Measurements from ENCODE around the gene TCF7L2.

TCF7L2 gene

DNA sequence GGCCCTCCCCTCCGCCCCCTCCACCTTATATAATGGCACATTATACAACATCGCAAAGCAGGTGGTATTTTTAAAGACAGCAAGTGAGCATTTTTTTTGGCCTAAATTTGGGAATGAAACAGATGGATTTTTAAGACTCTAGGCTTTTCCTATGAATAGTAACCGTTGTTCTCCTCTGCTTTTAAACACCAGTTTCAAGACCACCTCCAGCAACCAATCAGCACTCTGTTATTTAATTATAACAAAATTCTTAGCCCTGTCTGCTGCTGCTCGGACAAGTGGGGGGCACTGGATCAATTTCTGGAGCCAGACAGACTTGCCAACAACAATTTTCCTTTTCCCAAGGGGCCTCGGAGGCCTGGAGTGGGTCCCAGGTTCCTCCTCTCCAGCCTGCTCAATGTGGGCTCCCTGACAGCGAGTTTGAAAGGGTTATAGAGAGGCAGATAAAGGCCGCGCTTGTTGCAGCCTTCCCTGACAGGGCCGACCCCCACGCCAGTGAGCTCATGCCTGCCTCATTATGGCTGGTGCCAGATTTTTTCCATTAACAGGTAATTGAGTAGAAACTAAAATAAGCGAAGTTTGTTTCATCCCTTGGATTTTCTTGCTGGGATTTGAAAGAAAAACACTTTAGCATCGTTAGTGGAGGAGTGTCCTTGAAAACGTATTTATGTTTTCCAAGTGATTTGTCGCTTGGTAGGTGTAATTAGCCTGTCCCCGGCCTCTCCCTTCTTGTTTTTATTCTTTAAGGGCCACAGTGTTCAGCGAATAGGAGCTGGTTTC, 227.3 kb downstream of the TCF7L2 start:
- in situ Hi-C loops (cut with MboI; ENCODE audit: low sequenced_read_pairs, unreplicated experiment): no loop called here
- DNase-seq (ENCODE audit: low spot score): no peak
- TF ChIP-seq, protein P1, sequence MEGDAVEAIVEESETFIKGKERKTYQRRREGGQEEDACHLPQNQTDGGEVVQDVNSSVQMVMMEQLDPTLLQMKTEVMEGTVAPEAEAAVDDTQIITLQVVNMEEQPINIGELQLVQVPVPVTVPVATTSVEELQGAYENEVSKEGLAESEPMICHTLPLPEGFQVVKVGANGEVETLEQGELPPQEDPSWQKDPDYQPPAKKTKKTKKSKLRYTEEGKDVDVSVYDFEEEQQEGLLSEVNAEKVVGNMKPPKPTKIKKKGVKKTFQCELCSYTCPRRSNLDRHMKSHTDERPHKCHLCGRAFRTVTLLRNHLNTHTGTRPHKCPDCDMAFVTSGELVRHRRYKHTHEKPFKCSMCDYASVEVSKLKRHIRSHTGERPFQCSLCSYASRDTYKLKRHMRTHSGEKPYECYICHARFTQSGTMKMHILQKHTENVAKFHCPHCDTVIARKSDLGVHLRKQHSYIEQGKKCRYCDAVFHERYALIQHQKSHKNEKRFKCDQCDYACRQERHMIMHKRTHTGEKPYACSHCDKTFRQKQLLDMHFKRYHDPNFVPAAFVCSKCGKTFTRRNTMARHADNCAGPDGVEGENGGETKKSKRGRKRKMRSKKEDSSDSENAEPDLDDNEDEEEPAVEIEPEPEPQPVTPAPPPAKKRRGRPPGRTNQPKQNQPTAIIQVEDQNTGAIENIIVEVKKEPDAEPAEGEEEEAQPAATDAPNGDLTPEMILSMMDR (IDR thresholded peaks at IDR 0.05; ENCODE audit: borderline replicate concordance, control extremely low read depth, extremely low read depth, insufficient read depth, missing control alignments): no peak

DNA sequence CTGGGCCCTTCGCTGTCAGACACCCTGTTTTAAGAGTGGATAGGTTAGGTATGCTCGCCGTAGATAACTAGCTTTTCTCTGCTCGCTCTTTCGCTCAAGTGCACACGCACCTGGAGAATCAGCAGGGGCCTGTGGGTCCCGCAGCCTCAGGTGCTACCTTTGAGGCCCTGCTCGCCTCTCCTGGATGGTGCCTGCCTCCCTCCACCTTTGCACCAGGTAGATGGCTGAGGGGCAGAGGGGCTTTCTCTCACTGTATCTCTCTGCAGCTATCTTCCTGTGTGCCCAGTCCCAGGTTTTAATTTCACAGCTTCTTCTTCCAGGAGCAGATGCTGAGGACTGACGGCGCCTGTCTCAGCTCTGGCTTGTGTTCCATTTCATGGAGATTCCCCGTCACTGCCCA, 227.9 kb downstream of the TCF7L2 start:
- in situ Hi-C loops (cut with MboI; ENCODE audit: low sequenced_read_pairs, unreplicated experiment): no loop called here
- DNase-seq (ENCODE audit: low spot score): no peak
- TF ChIP-seq, protein P1 (IDR thresholded peaks at IDR 0.05; ENCODE audit: borderline replicate concordance, control extremely low read depth, extremely low read depth, insufficient read depth, missing control alignments): no peak

DNA sequence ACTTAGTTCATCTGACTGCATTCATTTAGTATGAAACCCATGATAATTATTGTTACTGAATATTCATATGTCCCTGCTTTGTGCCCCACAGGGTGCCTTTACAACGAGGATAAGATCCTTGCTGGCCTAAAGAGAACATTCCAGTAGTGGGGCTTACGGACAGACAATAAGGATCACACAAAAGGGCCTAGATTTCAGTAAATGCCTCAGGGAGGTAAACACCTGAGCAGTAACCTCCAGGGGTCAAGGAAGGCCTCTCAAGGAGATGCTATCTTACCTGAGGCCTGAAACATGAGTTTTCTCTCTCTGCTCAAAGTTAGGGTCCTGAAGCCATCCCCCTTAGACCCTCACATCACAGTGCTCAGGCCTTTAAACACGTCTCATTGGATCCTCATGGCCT, 228.7 kb downstream of the TCF7L2 start:
- in situ Hi-C loops (cut with MboI; ENCODE audit: low sequenced_read_pairs, unreplicated experiment): no loop called here
- TF ChIP-seq, protein P1 (IDR thresholded peaks at IDR 0.05; ENCODE audit: borderline replicate concordance, control extremely low read depth, extremely low read depth, insufficient read depth, missing control alignments): no peak
- DNase-seq (ENCODE audit: low spot score): no peak

DNA sequence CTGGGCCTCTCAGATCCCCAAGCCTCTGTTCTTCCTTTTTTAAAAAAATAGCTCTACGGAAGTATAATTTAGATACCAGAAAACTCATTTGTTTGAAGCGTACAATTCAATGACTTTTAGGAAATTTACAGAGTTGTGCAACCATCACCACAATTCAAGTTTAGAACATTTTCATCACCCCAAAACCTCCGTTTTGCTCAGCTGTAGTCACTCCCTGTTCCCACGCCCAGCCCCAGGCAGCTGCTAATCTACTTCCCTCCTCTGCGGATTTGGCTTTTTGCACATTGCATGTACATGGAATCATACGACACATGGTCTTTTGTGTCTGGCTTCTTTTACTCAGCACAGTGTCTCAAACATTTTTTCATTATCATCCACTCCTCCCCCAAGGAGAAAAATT, 229.2 kb downstream of the TCF7L2 start:
- no peak for DNase-seq (ENCODE audit: low spot score)
- TF ChIP-seq, protein P1 (IDR thresholded peaks at IDR 0.05; ENCODE audit: borderline replicate concordance, control extremely low read depth, extremely low read depth, insufficient read depth, missing control alignments): no peak
- in situ Hi-C loops (cut with MboI; ENCODE audit: low sequenced_read_pairs, unreplicated experiment): no loop called here

DNA sequence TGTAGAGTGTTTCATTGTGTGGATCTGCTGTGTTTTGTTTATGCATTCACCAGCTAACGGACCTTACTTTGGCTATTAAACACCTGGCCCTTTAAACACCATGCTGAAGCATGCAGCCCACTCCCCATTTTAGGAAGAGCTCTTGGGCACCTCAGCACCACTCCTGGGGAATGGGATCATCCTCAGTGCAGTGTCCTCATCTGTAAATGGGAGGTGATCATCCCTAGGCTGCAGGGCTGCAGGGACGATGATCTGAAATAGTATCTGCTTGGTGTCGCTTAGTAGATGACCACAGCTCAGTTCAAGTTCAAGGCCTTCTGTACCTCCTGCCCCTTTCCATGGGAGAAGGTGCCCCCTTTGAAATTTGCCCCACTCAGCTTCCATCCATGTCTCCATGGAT, 229.9 kb downstream of the TCF7L2 start:
- in situ Hi-C loops (cut with MboI; ENCODE audit: low sequenced_read_pairs, unreplicated experiment): no loop called here
- no peak for DNase-seq (ENCODE audit: low spot score)
- TF ChIP-seq, protein P1 (IDR thresholded peaks at IDR 0.05; ENCODE audit: borderline replicate concordance, control extremely low read depth, extremely low read depth, insufficient read depth, missing control alignments): no peak

DNA sequence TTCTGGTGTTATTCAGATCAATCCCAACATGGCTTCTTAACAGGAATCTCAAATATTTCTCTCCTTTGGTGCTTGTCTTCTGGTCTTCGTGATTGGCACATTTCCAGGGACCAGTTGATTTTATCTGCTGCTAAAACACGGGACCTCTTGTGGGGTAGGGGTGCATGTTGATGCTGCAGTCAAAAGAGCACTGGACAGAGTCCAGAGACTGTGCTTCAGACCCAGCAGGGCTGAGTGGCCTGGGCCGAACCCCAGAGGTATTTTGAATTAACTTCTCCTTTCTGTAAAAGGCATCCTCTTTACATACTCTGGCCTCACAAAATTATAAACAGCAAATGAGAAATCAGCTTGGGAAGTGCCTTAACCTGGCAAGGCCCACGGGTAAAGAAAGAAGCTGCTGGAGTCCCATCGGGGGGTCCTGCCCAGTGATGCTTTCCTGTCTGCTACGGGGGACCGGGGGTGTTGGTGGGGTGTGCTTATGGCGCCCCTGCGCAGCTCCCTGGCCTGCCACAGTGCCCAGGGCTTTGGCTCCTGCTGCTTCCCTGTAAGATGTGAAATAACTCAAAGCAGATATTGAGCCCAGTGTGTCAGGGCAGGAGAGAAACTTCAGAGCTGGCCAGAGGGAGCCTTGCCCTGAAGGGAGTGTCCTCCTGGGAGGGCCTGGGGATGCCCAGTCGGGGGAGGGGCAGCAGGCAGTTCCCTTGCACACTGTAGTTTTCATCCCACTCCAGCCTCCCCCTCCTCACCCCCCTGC, 230.5 kb downstream of the TCF7L2 start:
- in situ Hi-C loops (cut with MboI; ENCODE audit: low sequenced_read_pairs, unreplicated experiment): no loop called here
- TF ChIP-seq, protein P1 (IDR thresholded peaks at IDR 0.05; ENCODE audit: borderline replicate concordance, control extremely low read depth, extremely low read depth, insufficient read depth, missing control alignments): no peak
- DNase-seq (ENCODE audit: low spot score): no peak

All from GM13976 (cell line).